ENCODE data around the gene BOC. TPM values are rescaled to one million over a fixed set of nuclear protein-coding genes. Genes with fewer than 3 reads are reported as not detected.

Gene BOC
- total and polyA plus RNA-seq, 2 donors (not counting 1 experiment from before 2014, with no cell fraction given), result 2.1 to 4.2 TPM

GRCh38 chr3:113261063-113261625 lies 49.8 kb downstream of the BOC start:
- DNase-seq (ENCODE audit: low read depth in 2 of 2), result peak in 1 of 2 donors; percentile 44
- Histone ChIP-seq H4K20me1 (ENCODE audit: control insufficient read depth, extremely low read depth, insufficient read depth, low read length) (no peaks in the 10 kb centered on the region), H3K4me1 (ENCODE audit: control insufficient read depth, extremely low read depth, insufficient read depth, low read length) (no peaks in the 10 kb centered on the region), H3K4me2 (ENCODE audit: extremely low read depth, insufficient read depth, low read length) (no peak overlapping the region), H3K9me3 (ENCODE audit: control insufficient read depth, insufficient read depth, low read depth, low read length) (no peaks in the 10 kb centered on the region), H3K27ac (ENCODE audit: insufficient read depth, low read length) (no peak overlapping the region), H3K4me3 (replicated peaks in 1 of 4; ENCODE audit: control extremely low read depth in 1 of 4, insufficient read depth in 1 of 4, low read depth in 3 of 4, low read length in 4 of 4) (no peak overlapping the region), H3K9ac (ENCODE audit: insufficient read depth, low read length) (no peak overlapping the region), H3K27me3 (ENCODE audit: control insufficient read depth, insufficient read depth, low read length) (no peaks in the 10 kb centered on the region), H2AFZ (ENCODE audit: low read length) (no peak overlapping the region), H3K79me2 (ENCODE audit: control insufficient read depth, insufficient read depth, low read length) (no peaks in the 10 kb centered on the region), H3K36me3 (ENCODE audit: control insufficient read depth, insufficient read depth, low read length) (no peaks in the 10 kb centered on the region)
- TF ChIP-seq EZH2 (IDR thresholded peaks at IDR 0.05; ENCODE audit: low read length, missing control alignments), result no peak
- TF ChIP-seq, protein P1, sequence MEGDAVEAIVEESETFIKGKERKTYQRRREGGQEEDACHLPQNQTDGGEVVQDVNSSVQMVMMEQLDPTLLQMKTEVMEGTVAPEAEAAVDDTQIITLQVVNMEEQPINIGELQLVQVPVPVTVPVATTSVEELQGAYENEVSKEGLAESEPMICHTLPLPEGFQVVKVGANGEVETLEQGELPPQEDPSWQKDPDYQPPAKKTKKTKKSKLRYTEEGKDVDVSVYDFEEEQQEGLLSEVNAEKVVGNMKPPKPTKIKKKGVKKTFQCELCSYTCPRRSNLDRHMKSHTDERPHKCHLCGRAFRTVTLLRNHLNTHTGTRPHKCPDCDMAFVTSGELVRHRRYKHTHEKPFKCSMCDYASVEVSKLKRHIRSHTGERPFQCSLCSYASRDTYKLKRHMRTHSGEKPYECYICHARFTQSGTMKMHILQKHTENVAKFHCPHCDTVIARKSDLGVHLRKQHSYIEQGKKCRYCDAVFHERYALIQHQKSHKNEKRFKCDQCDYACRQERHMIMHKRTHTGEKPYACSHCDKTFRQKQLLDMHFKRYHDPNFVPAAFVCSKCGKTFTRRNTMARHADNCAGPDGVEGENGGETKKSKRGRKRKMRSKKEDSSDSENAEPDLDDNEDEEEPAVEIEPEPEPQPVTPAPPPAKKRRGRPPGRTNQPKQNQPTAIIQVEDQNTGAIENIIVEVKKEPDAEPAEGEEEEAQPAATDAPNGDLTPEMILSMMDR (conservative IDR thresholded peaks at IDR 0.05 in 1 of 2, IDR thresholded peaks at IDR 0.05 in 1 of 2; ENCODE audit: low read depth in 1 of 2, low read length in 2 of 2), result no peak

DNA sequence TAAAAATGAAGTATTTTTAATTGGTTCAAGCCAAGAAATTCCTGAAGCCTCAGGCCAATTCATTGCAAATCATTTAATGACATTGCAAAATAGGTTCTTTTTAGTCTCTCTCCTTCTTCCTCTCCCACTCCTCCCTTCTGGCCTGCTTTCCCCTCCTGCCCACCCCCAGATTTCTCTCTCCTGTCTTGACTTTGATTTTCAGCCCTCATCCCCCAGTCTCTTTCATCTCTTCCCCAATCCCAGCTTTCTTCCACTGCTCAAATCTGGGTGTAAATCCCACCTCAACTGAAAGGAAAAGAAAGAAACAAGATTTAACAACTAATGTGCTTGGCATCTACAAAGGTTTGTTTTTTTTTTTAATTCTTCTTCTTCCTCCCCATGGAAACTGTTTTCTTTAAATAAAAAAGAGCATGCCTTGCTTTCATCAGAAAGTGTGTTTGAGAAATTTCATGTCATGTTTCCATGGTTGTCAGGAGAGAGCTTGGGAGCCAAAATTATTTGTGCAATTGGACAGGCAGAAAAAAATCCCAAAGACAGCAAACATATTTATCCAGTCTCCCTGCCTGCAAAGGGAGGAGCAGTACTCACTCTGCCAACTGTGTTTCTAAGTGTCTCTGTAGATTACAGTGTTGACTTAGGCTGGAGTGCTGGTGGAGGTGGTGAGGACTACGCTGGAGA lies 50.4 kb downstream of the BOC start:
- H3K4me2 ChIP-seq (ENCODE audit: extremely low read depth, insufficient read depth, low read length), result no peak overlapping the region
- TF ChIP-seq EZH2 (IDR thresholded peaks at IDR 0.05; ENCODE audit: low read length, missing control alignments), result no peak
- TF ChIP-seq, protein P1 (conservative IDR thresholded peaks at IDR 0.05 in 1 of 2, IDR thresholded peaks at IDR 0.05 in 1 of 2; ENCODE audit: low read depth in 1 of 2, low read length in 2 of 2), result no peak
- no peaks in the 10 kb centered on the region for H3K9me3 ChIP-seq (ENCODE audit: control insufficient read depth, insufficient read depth, low read depth, low read length)
- no peaks in the 10 kb centered on the region for H4K20me1 ChIP-seq (ENCODE audit: control insufficient read depth, extremely low read depth, insufficient read depth, low read length)
- H3K79me2 ChIP-seq (ENCODE audit: control insufficient read depth, insufficient read depth, low read length), result no peaks in the 10 kb centered on the region
- H2AFZ ChIP-seq (ENCODE audit: low read length), result no peak overlapping the region
- no peaks in the 10 kb centered on the region for H3K36me3 ChIP-seq (ENCODE audit: control insufficient read depth, insufficient read depth, low read length)
- DNase-seq (ENCODE audit: low read depth in 2 of 2), result peak in 1 of 2 donors; percentile 57
- no peak overlapping the region for H3K4me3 ChIP-seq (replicated peaks in 1 of 4; ENCODE audit: control extremely low read depth in 1 of 4, insufficient read depth in 1 of 4, low read depth in 3 of 4, low read length in 4 of 4)
- H3K4me1 ChIP-seq (ENCODE audit: control insufficient read depth, extremely low read depth, insufficient read depth, low read length), result no peaks in the 10 kb centered on the region
- no peaks in the 10 kb centered on the region for H3K27me3 ChIP-seq (ENCODE audit: control insufficient read depth, insufficient read depth, low read length)
- no peak overlapping the region for H3K27ac ChIP-seq (ENCODE audit: insufficient read depth, low read length)
- no peak overlapping the region for H3K9ac ChIP-seq (ENCODE audit: insufficient read depth, low read length)

DNA sequence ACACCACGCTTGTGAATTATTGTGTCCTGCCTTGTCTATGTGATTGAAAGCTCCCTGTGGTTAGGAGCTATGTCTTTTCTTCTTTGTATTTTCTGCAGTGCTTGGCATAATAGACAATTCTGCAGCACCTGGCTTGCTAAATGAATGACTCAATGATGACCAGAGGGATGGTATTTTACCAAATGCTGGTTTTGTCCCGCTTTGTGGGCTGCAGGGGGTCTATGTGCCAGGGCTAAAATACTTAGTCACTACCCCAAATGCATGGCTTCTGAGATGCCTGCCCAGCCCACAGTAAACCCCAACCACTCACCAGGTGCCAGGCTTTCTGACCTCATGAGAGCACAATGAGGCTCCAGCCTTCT lies 50.9 kb downstream of the BOC start:
- H3K27me3 ChIP-seq (ENCODE audit: control insufficient read depth, insufficient read depth, low read length), result no peaks in the 10 kb centered on the region
- no peaks in the 10 kb centered on the region for H3K36me3 ChIP-seq (ENCODE audit: control insufficient read depth, insufficient read depth, low read length)
- no peaks in the 10 kb centered on the region for H3K4me1 ChIP-seq (ENCODE audit: control insufficient read depth, extremely low read depth, insufficient read depth, low read length)
- DNase-seq (ENCODE audit: low read depth in 2 of 2), result no peak
- H3K4me3 ChIP-seq (replicated peaks in 1 of 4; ENCODE audit: control extremely low read depth in 1 of 4, insufficient read depth in 1 of 4, low read depth in 3 of 4, low read length in 4 of 4), result no peak overlapping the region
- H3K9ac ChIP-seq (ENCODE audit: insufficient read depth, low read length), result no peak overlapping the region
- no peak overlapping the region for H3K27ac ChIP-seq (ENCODE audit: insufficient read depth, low read length)
- H2AFZ ChIP-seq (ENCODE audit: low read length), result no peak overlapping the region
- H3K4me2 ChIP-seq (ENCODE audit: extremely low read depth, insufficient read depth, low read length), result no peak overlapping the region
- no peaks in the 10 kb centered on the region for H4K20me1 ChIP-seq (ENCODE audit: control insufficient read depth, extremely low read depth, insufficient read depth, low read length)
- no peaks in the 10 kb centered on the region for H3K79me2 ChIP-seq (ENCODE audit: control insufficient read depth, insufficient read depth, low read length)
- no peaks in the 10 kb centered on the region for H3K9me3 ChIP-seq (ENCODE audit: control insufficient read depth, insufficient read depth, low read depth, low read length)
- TF ChIP-seq, protein P1 (conservative IDR thresholded peaks at IDR 0.05 in 1 of 2, IDR thresholded peaks at IDR 0.05 in 1 of 2; ENCODE audit: low read depth in 1 of 2, low read length in 2 of 2), result no peak
- TF ChIP-seq EZH2 (IDR thresholded peaks at IDR 0.05; ENCODE audit: low read length, missing control alignments), result no peak

Measured in fibroblast of lung (primary cell).